Muscle of leg (tissue), 16 donors: Measurements from ENCODE around the gene IRF3. TPM values are rescaled to one million over a fixed set of nuclear protein-coding genes. Genes with fewer than 3 reads are reported as not detected.

Source experiments
- DNase-seq: peaks from one replicate; pipeline ENCODE4 v3.0.0; 2013
- H3K27ac ChIP-seq: one replicate; pipeline ENCODE4 v1.5.1; 2013; ENCODE audit warnings: mild to moderate bottlenecking, low read length, control low read depth
- H3K27me3 ChIP-seq: one replicate; pipeline ENCODE4 v1.6.1; 2013; ENCODE audit warnings: low read length; ENCODE audit not compliant: control insufficient read depth, insufficient read depth
- H3K36me3 ChIP-seq: one replicate; pipeline ENCODE4 v1.6.1; 2013; ENCODE audit warnings: low read length; ENCODE audit not compliant: control insufficient read depth, insufficient read depth
- H3K4me1 ChIP-seq: one replicate; pipeline ENCODE4 v1.6.1; 2013; ENCODE audit warnings: low read length; ENCODE audit not compliant: control insufficient read depth, insufficient read depth
- H3K4me3 ChIP-seq: one replicate; pipeline ENCODE4 v1.5.1; 2013; ENCODE audit warnings: low read length, control low read depth
- H3K9me3 ChIP-seq: replicated peaks from 2 replicates; pipeline ENCODE4 v1.6.1; 2013; ENCODE audit warnings: low read depth, low read length; ENCODE audit not compliant: control insufficient read depth
- WGBS: methylation state at CpG from one replicate; pipeline ENCODE4 v1.1.5; 2013; ENCODE audit warnings: missing lambda C conversion rate; ENCODE audit not compliant: insufficient coverage; 5-methylcytosine and 5-hydroxymethylcytosine counted together
- long read RNA-seq, 11 donors: transcript quantifications; one replicate each; lab custom pipeline, GENCODE V29; 2026
- polyA plus RNA-seq, 8 donors: library from polyadenylated mRNA; unstranded; fragments of 120-200 nt; gene quantifications; one replicate each; pipeline versions ENCODE4 v1.2.1 to v1.2.3, GENCODE V29; 2013; ENCODE audit warnings: inconsistent platforms in 1 of 8, low replicate concordance in 1 of 8; ENCODE audit not compliant: insufficient read length in 8 of 8, insufficient read depth in 1 of 8
- total RNA-seq: library from RNA; stranded (reverse); fragments of 120-200 nt; gene quantifications from one replicate; pipeline ENCODE4 v1.2.4, GENCODE V29; 2013

The IRF3 gene
- 34.5 TPM for total RNA-seq
- 10 to 100 TPM; 29.2 to 47.9 (median 39.4) TPM for polyA plus RNA-seq
- long read RNA-seq, donor 1, partial matches to known transcripts: 0 of 3 reads
- long read RNA-seq, donor 1, other reads (novel, unspliced or antisense): 0 of 3 reads
- long read RNA-seq, donor 2: 0 reads
- long read RNA-seq, donor 3, partial matches to known transcripts: 0 of 3 reads
- long read RNA-seq, donor 3, other reads (novel, unspliced or antisense): 0 of 3 reads
- long read RNA-seq, donor 4, partial matches to known transcripts: 0 of 3 reads
- long read RNA-seq, donor 4, other reads (novel, unspliced or antisense): 0 of 3 reads
- long read RNA-seq, donor 5, partial matches to known transcripts: 10 of 12 reads
- long read RNA-seq, donor 5, other reads (novel, unspliced or antisense): 0 of 12 reads
- long read RNA-seq, donor 6, partial matches to known transcripts: 7 of 14 reads
- long read RNA-seq, donor 6, other reads (novel, unspliced or antisense): 0 of 14 reads
- long read RNA-seq, donor 7, partial matches to known transcripts: 5 of 8 reads
- long read RNA-seq, donor 7, other reads (novel, unspliced or antisense): 0 of 8 reads
- long read RNA-seq, donor 8, partial matches to known transcripts: 0 of 1 reads
- long read RNA-seq, donor 8, other reads (novel, unspliced or antisense): 0 of 1 reads
- long read RNA-seq, donor 9, partial matches to known transcripts: 17 of 18 reads
- long read RNA-seq, donor 9, other reads (novel, unspliced or antisense): 0 of 18 reads
- long read RNA-seq, donor 10, partial matches to known transcripts: 0 of 3 reads
- long read RNA-seq, donor 10, other reads (novel, unspliced or antisense): 0 of 3 reads
- long read RNA-seq, donor 11, partial matches to known transcripts: 0 of 2 reads
- long read RNA-seq, donor 11, other reads (novel, unspliced or antisense): 0 of 2 reads

DNA sequence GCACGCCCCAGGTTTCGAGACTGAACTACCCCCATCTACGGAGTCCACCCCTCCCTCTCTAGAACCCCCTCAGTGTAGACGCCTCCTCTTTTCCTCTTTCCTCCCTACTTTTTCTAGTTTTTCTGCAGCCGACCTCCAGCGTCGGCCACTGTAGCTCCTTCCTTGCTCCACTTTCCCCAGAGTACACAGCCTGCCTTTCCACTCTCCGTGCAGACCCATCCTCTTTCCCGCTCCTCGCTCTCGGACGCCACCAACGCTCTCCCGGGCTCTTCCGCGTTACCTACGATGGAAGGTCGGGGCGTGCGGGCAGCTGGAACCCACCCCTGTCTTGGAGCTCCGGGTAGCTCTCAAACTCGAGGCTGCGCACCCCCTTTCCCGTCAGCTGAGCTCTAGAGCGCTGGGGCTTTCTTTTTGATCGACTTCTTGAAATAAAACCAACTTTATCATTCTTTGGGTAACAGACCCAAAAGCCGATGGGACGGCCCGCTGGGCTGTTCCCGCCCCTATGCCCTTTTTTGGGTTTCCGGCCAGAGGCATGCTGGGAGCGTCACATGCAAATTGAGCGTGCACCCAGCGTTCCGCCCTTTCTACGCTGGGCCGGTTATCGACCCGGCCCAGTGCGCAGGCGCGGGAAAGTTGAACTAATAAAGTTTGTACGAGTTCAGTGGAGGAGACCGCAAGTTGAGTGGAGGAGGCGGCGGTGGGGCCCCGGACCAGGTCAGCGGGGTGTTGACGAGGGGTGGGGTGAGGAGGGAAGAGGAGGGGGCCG lies at the start of gene IRF3, which contains the start of gene BCL2L12:
Gene IRF3 (minus strand): TSS at position 507 of the 769 bp plus-strand sequence. CDS start 1,019 bp downstream, outside the sequence.
Gene BCL2L12 (plus strand): TSS at position 583 of the 769 bp plus-strand sequence. CDS start 760 bp downstream, outside the sequence.
- peak; percentile 99 for DNase-seq
- peak within 1 kb of the TSS; percentile 91 for H3K27ac ChIP-seq
- H3K4me3 ChIP-seq: peak within 1 kb of the TSS; percentile 80
- H3K36me3 ChIP-seq: peaks cover 45% of the 10 kb centered on the region
- under 1% methylated on average over 50 of the region's 50 CpGs for WGBS
- no peaks in the 10 kb centered on the region for H3K9me3 ChIP-seq
- H3K27me3 ChIP-seq: no peaks in the 10 kb centered on the region
- H3K4me1 ChIP-seq: peaks cover 26% of the 10 kb centered on the region

GRCh38 chr19:49713236-49713845 lies 47.7 kb upstream of the IRF3 start:
- Histone ChIP-seq H3K27me3 (no peaks in the 10 kb centered on the region), H3K9me3 (no peaks in the 10 kb centered on the region), H3K4me3 (no peak overlapping the region), H3K36me3 (peaks cover 5% of the 10 kb centered on the region), H3K4me1 (peaks cover 14% of the 10 kb centered on the region), H3K27ac (peak overlapping the region; percentile 1)
- DNase-seq: peak; percentile 30
- 49% methylated on average over 7 of the region's 8 CpGs for WGBS

GRCh38 chr19:49712397-49712859 lies 46.8 kb upstream of the IRF3 start:
- Histone ChIP-seq H3K36me3 (peaks cover 5% of the 10 kb centered on the region), H3K4me3 (no peak overlapping the region), H3K27me3 (no peaks in the 10 kb centered on the region), H3K4me1 (peaks cover 14% of the 10 kb centered on the region), H3K27ac (no peak overlapping the region), H3K9me3 (no peaks in the 10 kb centered on the region)
- 53% methylated on average over 18 of the region's 20 CpGs for WGBS
- DNase-seq: peak; percentile 45

GRCh38 chr19:49710372-49710951 lies 44.8 kb upstream of the IRF3 start:
- Histone ChIP-seq H3K4me3 (no peak overlapping the region), H3K27me3 (no peaks in the 10 kb centered on the region), H3K27ac (no peak overlapping the region), H3K9me3 (no peaks in the 10 kb centered on the region), H3K36me3 (peaks cover 7% of the 10 kb centered on the region), H3K4me1 (peaks cover 12% of the 10 kb centered on the region)
- 91% methylated on average over 16 of the region's 20 CpGs for WGBS
- no peak for DNase-seq

DNA sequence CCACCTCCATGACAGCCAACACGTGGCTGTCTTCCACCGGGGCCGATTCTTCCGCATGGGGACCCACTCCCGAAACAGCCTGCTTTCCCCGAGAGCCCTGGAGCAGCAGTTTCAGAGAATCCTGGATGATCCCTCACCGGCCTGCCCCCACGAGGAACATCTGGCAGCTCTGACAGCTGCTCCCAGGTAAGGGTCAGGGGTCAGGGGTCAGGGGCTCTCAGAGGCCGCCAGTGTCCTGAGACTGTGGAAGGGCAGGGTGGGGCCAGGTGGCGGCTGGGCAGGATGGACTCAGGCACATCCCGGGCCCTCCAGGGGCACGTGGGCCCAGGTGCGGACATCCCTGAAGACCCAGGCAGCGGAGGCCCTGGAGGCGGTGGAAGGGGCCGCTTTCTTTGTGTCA lies 40.3 kb upstream of the IRF3 start:
- WGBS: 87% methylated on average over 16 of the region's 16 CpGs
- peaks cover 7% of the 10 kb centered on the region for H3K36me3 ChIP-seq
- no peak overlapping the region for H3K27ac ChIP-seq

GRCh38 chr19:49704888-49705642 lies 39.4 kb upstream of the IRF3 start:
- H3K4me1 ChIP-seq: no peaks in the 10 kb centered on the region
- H3K9me3 ChIP-seq: no peaks in the 10 kb centered on the region
- no peaks in the 10 kb centered on the region for H3K27me3 ChIP-seq
- H3K36me3 ChIP-seq: peaks cover 4% of the 10 kb centered on the region
- no peak overlapping the region for H3K4me3 ChIP-seq
- no peak overlapping the region for H3K27ac ChIP-seq
- 91% methylated on average over 11 of the region's 22 CpGs for WGBS
- DNase-seq: no peak

More for the DNA sequence above, 40.3 kb upstream of the IRF3 start:
- no peaks in the 10 kb centered on the region for H3K4me1 ChIP-seq
- no peak overlapping the region for H3K4me3 ChIP-seq
- no peak for DNase-seq
- H3K9me3 ChIP-seq: no peaks in the 10 kb centered on the region
- H3K27me3 ChIP-seq: no peaks in the 10 kb centered on the region

DNA sequence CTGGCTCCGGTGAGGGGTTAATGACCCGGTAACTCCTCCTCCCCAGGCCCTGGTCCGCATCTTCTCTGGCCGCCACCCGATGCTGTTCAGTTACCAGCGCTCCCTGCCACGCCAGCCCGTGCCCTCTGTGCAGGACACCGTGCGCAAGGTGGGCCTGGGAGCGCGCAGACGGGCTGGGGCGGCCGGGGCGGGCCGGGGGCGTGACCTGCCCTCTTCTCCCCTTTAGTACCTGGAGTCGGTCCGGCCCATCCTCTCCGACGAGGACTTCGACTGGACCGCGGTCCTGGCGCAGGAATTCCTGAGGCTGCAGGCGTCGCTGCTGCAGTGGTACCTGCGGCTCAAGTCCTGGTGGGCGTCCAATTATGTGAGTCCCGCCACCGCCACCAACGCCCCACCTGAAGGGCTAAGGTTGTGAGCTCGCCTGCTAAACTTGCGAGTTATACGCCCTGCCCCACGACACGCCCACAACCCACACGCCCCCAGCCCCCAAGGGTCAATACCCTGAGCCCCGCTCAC lies 35.7 kb upstream of the IRF3 start:
- DNase-seq: no peak
- Histone ChIP-seq H3K4me3 (no peak overlapping the region), H3K27ac (no peak overlapping the region), H3K9me3 (no peaks in the 10 kb centered on the region), H3K27me3 (no peaks in the 10 kb centered on the region), H3K36me3 (no peaks in the 10 kb centered on the region), H3K4me1 (no peaks in the 10 kb centered on the region)
- 46% methylated on average over 33 of the region's 40 CpGs for WGBS

DNA sequence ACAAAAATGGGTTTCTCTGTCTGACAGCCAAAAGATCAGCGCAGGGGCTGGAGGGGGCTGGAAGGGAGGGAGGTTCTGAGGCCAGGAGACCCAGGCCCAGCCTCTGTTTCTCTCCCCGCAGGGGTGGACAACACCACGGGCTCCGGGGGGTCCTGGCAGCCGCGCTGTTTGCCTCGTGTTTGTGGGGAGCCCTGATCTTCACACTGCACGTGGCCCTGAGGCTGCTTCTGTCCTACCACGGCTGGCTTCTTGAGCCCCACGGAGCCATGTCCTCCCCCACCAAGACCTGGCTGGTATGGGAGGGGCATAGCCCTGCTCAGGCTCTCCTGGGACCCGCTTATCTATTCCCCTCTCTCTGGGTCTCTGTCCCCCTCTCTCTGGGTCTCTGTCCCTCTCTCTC lies 34.9 kb upstream of the IRF3 start:
- Histone ChIP-seq H3K9me3 (no peaks in the 10 kb centered on the region), H3K4me1 (no peaks in the 10 kb centered on the region), H3K36me3 (no peaks in the 10 kb centered on the region), H3K27ac (no peak overlapping the region), H3K4me3 (no peak overlapping the region), H3K27me3 (no peaks in the 10 kb centered on the region)
- no peak for DNase-seq
- 76% methylated on average over 7 of the region's 11 CpGs for WGBS
